ENCODE measurements around the gene EVA1A. TPM values are rescaled to one million over a fixed set of nuclear protein-coding genes. Genes with fewer than 3 reads are reported as not detected.

EVA1A gene
- polyA plus RNA-seq (2013), result 20.1 and 20.6 TPM in 2 replicates

- no peak within 1 kb of the TSS for H4K12ac ChIP-seq (ENCODE audit: low read depth, low read length)
- no peaks in the 10 kb centered on the region for H3K9me3 ChIP-seq (ENCODE audit: insufficient read depth, low read depth, low read length)
- H4K91ac ChIP-seq (ENCODE audit: low read depth, low read length), result peak within 1 kb of the TSS; percentile 78
- H3K23ac ChIP-seq (ENCODE audit: low read length), result no peak within 1 kb of the TSS
- no peaks in the 10 kb centered on the region for H3K36me3 ChIP-seq (ENCODE audit: control insufficient read depth in 1 of 2, insufficient read depth in 2 of 2, low read length in 2 of 2)
- H2BK120ac ChIP-seq (ENCODE audit: insufficient read depth, low read length, poor library complexity), result peak within 1 kb of the TSS; percentile 39
- no peaks in the 10 kb centered on the region for H3K27me3 ChIP-seq (ENCODE audit: insufficient read depth, low read length)
- peak within 1 kb of the TSS; percentile 67 for H4K8ac ChIP-seq (ENCODE audit: low read depth, low read length)
- peak within 1 kb of the TSS; percentile 70 for H3K14ac ChIP-seq (ENCODE audit: low read length)
- H3K4ac ChIP-seq (ENCODE audit: low read depth, low read length), result no peak within 1 kb of the TSS
- H2BK5ac ChIP-seq (ENCODE audit: low read depth, low read length, poor library complexity), result peak within 1 kb of the TSS; percentile 10
- H3K27ac ChIP-seq (ENCODE audit: low read depth, low read length), result peak within 1 kb of the TSS; percentile 60
- H3K79me2 ChIP-seq (ENCODE audit: control insufficient read depth, insufficient read depth, low read length, poor library complexity), result peaks cover 2% of the 10 kb centered on the region
- H3K18ac ChIP-seq (ENCODE audit: low read length), result peak within 1 kb of the TSS; percentile 50
- peak within 1 kb of the TSS; percentile 87 for H3K4me2 ChIP-seq (ENCODE audit: low read length)
- peaks cover 11% of the 10 kb centered on the region for H3K79me1 ChIP-seq (ENCODE audit: low read length)
- H3K9ac ChIP-seq (ENCODE audit: low read length), result peak within 1 kb of the TSS; percentile 71
- H3K4me3 ChIP-seq (ENCODE audit: low read depth, low read length), result peak within 1 kb of the TSS; percentile 80
- peak within 1 kb of the TSS; percentile 4 for H2AK5ac ChIP-seq (ENCODE audit: low read length)
- WGBS (ENCODE audit: extremely low coverage, insufficient coverage, insufficient read length), result no CpG with 5 or more reads among the region's 46 CpGs
- H3K4me1 ChIP-seq (ENCODE audit: control insufficient read depth in 1 of 2, insufficient read depth in 2 of 2, low read length in 2 of 2), result peaks cover 6 to 19% of the 10 kb centered on the region in 2 experiments
- peak; percentile 91 to 95 for DNase-seq
- peak within 1 kb of the TSS; percentile 81 for H2BK12ac ChIP-seq (ENCODE audit: low read length)
- H2AFZ ChIP-seq (ENCODE audit: insufficient read depth, low read length, poor library complexity), result peak within 1 kb of the TSS; percentile 59
Measured at GRCh38 chr2:75560768-75561565, at the start of gene EVA1A. EVA1A (minus strand) TSS chr2:75560939; CDS start chr2:75518140, 42,799 bp downstream.

- Histone ChIP-seq H3K4me1 (ENCODE audit: control insufficient read depth in 1 of 2, insufficient read depth in 2 of 2, low read length in 2 of 2) (peaks cover 16 to 18% of the 10 kb centered on the region in 2 experiments), H3K23ac (ENCODE audit: low read length) (no peak overlapping the region), H2AK5ac (ENCODE audit: low read length) (no peak overlapping the region), H3K9me3 (ENCODE audit: insufficient read depth, low read depth, low read length) (peaks cover 2% of the 10 kb centered on the region), H3K4ac (ENCODE audit: low read depth, low read length) (no peak overlapping the region), H2BK120ac (ENCODE audit: insufficient read depth, low read length, poor library complexity) (no peak overlapping the region), H2AFZ (ENCODE audit: insufficient read depth, low read length, poor library complexity) (no peak overlapping the region), H3K14ac (ENCODE audit: low read length) (no peak overlapping the region), H3K9ac (ENCODE audit: low read length) (peak overlapping the region; percentile 11), H3K4me2 (ENCODE audit: low read length) (no peak overlapping the region), H3K36me3 (ENCODE audit: control insufficient read depth in 1 of 2, insufficient read depth in 2 of 2, low read length in 2 of 2) (no peaks in the 10 kb centered on the region), H3K27me3 (ENCODE audit: insufficient read depth, low read length) (no peaks in the 10 kb centered on the region), H2BK5ac (ENCODE audit: low read depth, low read length, poor library complexity) (no peak overlapping the region), H3K4me3 (ENCODE audit: low read depth, low read length) (no peak overlapping the region), H3K27ac (ENCODE audit: low read depth, low read length) (no peak overlapping the region), H4K12ac (ENCODE audit: low read depth, low read length) (no peak overlapping the region), H3K18ac (ENCODE audit: low read length) (no peak overlapping the region), H2BK12ac (ENCODE audit: low read length) (no peak overlapping the region), H4K8ac (ENCODE audit: low read depth, low read length) (no peak overlapping the region), H3K79me1 (ENCODE audit: low read length) (peaks cover 21% of the 10 kb centered on the region), H4K91ac (ENCODE audit: low read depth, low read length) (no peak overlapping the region), H3K79me2 (ENCODE audit: control insufficient read depth, insufficient read depth, low read length, poor library complexity) (peaks cover 3% of the 10 kb centered on the region)
- WGBS (ENCODE audit: extremely low coverage, insufficient coverage, insufficient read length), result no CpG with 5 or more reads among the region's 7 CpGs
- DNase-seq, result no peak
Measured at GRCh38 chr2:75609937-75610508, 49.3 kb upstream of the EVA1A start.

DNA sequence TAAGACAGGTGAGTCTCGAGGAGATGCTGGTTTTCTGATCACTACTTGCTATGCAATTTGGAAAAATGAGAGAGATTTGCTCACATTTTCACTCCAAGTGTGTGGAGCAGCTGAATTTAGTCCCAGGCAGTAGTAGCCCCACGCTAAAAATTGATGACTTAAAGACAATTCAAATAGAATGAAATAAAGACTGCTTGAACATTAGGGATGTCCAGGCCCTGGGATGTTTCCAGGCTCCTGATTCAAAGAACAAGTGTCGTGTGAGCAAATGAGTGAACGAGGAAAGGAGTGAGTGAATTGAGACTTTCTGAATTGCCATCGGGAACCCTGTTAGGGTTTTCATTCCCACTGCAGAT is 48.6 kb upstream of the EVA1A start:
- no peak overlapping the region for H2BK120ac ChIP-seq (ENCODE audit: insufficient read depth, low read length, poor library complexity)
- no peak overlapping the region for H2AK5ac ChIP-seq (ENCODE audit: low read length)
- H3K4ac ChIP-seq (ENCODE audit: low read depth, low read length), result no peak overlapping the region
- H3K79me2 ChIP-seq (ENCODE audit: control insufficient read depth, insufficient read depth, low read length, poor library complexity), result peaks cover 3% of the 10 kb centered on the region
- H3K9ac ChIP-seq (ENCODE audit: low read length), result no peak overlapping the region
- H3K27me3 ChIP-seq (ENCODE audit: insufficient read depth, low read length), result no peaks in the 10 kb centered on the region
- H4K8ac ChIP-seq (ENCODE audit: low read depth, low read length), result no peak overlapping the region
- DNase-seq, result no peak
- H3K9me3 ChIP-seq (ENCODE audit: insufficient read depth, low read depth, low read length), result peaks cover 2% of the 10 kb centered on the region
- H3K14ac ChIP-seq (ENCODE audit: low read length), result no peak overlapping the region
- no peak overlapping the region for H3K4me3 ChIP-seq (ENCODE audit: low read depth, low read length)
- H3K23ac ChIP-seq (ENCODE audit: low read length), result no peak overlapping the region
- WGBS (ENCODE audit: extremely low coverage, insufficient coverage, insufficient read length), result no CpG with 5 or more reads among the region's 5 CpGs
- H3K4me2 ChIP-seq (ENCODE audit: low read length), result peak overlapping the region; percentile 60
- H3K4me1 ChIP-seq (ENCODE audit: control insufficient read depth in 1 of 2, insufficient read depth in 2 of 2, low read length in 2 of 2), result peaks cover 16 to 23% of the 10 kb centered on the region in 2 experiments
- H3K18ac ChIP-seq (ENCODE audit: low read length), result no peak overlapping the region
- H2BK5ac ChIP-seq (ENCODE audit: low read depth, low read length, poor library complexity), result no peak overlapping the region
- no peak overlapping the region for H2BK12ac ChIP-seq (ENCODE audit: low read length)
- no peak overlapping the region for H4K91ac ChIP-seq (ENCODE audit: low read depth, low read length)
- no peak overlapping the region for H2AFZ ChIP-seq (ENCODE audit: insufficient read depth, low read length, poor library complexity)
- H4K12ac ChIP-seq (ENCODE audit: low read depth, low read length), result no peak overlapping the region
- no peaks in the 10 kb centered on the region for H3K36me3 ChIP-seq (ENCODE audit: control insufficient read depth in 1 of 2, insufficient read depth in 2 of 2, low read length in 2 of 2)
- H3K27ac ChIP-seq (ENCODE audit: low read depth, low read length), result no peak overlapping the region
- peaks cover 25% of the 10 kb centered on the region for H3K79me1 ChIP-seq (ENCODE audit: low read length)

- no peak overlapping the region for H3K23ac ChIP-seq (ENCODE audit: low read length)
- H4K91ac ChIP-seq (ENCODE audit: low read depth, low read length), result peak overlapping the region; percentile 87
- peak overlapping the region; percentile 55 for H2BK120ac ChIP-seq (ENCODE audit: insufficient read depth, low read length, poor library complexity)
- H3K9ac ChIP-seq (ENCODE audit: low read length), result no peak overlapping the region
- peaks cover 2% of the 10 kb centered on the region for H3K9me3 ChIP-seq (ENCODE audit: insufficient read depth, low read depth, low read length)
- peaks cover 25% of the 10 kb centered on the region for H3K79me1 ChIP-seq (ENCODE audit: low read length)
- peaks cover 16 to 23% of the 10 kb centered on the region in 2 experiments for H3K4me1 ChIP-seq (ENCODE audit: control insufficient read depth in 1 of 2, insufficient read depth in 2 of 2, low read length in 2 of 2)
- H3K79me2 ChIP-seq (ENCODE audit: control insufficient read depth, insufficient read depth, low read length, poor library complexity), result peaks cover 3% of the 10 kb centered on the region
- H3K27ac ChIP-seq (ENCODE audit: low read depth, low read length), result peak overlapping the region; percentile 23
- peak overlapping the region; percentile 59 for H3K14ac ChIP-seq (ENCODE audit: low read length)
- peak overlapping the region; percentile 66 for H3K18ac ChIP-seq (ENCODE audit: low read length)
- peak; percentile 71 to 84 for DNase-seq
- H2BK12ac ChIP-seq (ENCODE audit: low read length), result peak overlapping the region; percentile 87
- H3K4me2 ChIP-seq (ENCODE audit: low read length), result peak overlapping the region; percentile 60
- H3K36me3 ChIP-seq (ENCODE audit: control insufficient read depth in 1 of 2, insufficient read depth in 2 of 2, low read length in 2 of 2), result no peaks in the 10 kb centered on the region
- peak overlapping the region; percentile 64 for H2BK5ac ChIP-seq (ENCODE audit: low read depth, low read length, poor library complexity)
- H3K4me3 ChIP-seq (ENCODE audit: low read depth, low read length), result no peak overlapping the region
- no peak overlapping the region for H2AK5ac ChIP-seq (ENCODE audit: low read length)
- H4K8ac ChIP-seq (ENCODE audit: low read depth, low read length), result peak overlapping the region; percentile 88
- no CpG with 5 or more reads among the region's 25 CpGs for WGBS (ENCODE audit: extremely low coverage, insufficient coverage, insufficient read length)
- H2AFZ ChIP-seq (ENCODE audit: insufficient read depth, low read length, poor library complexity), result peak overlapping the region; percentile 73
- no peak overlapping the region for H3K4ac ChIP-seq (ENCODE audit: low read depth, low read length)
- H3K27me3 ChIP-seq (ENCODE audit: insufficient read depth, low read length), result no peaks in the 10 kb centered on the region
- peak overlapping the region; percentile 73 for H4K12ac ChIP-seq (ENCODE audit: low read depth, low read length)
Measured at GRCh38 chr2:75608684-75609333, 48.1 kb upstream of the EVA1A start.
